Lower lobe of right lung (tissue), 2 donors: Measurements from ENCODE around the gene ARID1B. TPM values are rescaled to one million over a fixed set of nuclear protein-coding genes. Genes with fewer than 3 reads are reported as not detected.

Experiments
- ATAC-seq, 2 donors: fragments of 200-7000 bp; cut with Tn5 transposase; one replicate each; pipeline ENCODE4 v1.9.1; 2020 to 2022; ENCODE audit warnings: mild to moderate bottlenecking in 2 of 2, moderate library complexity in 2 of 2
- DNase-seq: peaks from one replicate; pipeline ENCODE4 v3.0.0-alpha.2; 2020
- H3K27ac ChIP-seq: fragments of 200-600 bp; one replicate; pipeline ENCODE4 v1.8.0; 2022
- H3K27me3 ChIP-seq: fragments of 200-600 bp; one replicate; pipeline ENCODE4 v1.8.0; 2022; ENCODE audit warnings: low read depth
- H3K36me3 ChIP-seq: fragments of 200-600 bp; one replicate; pipeline ENCODE4 v1.8.0; 2022; ENCODE audit warnings: mild to moderate bottlenecking
- H3K4me1 ChIP-seq: fragments of 200-600 bp; one replicate; pipeline ENCODE4 v1.8.0; 2022
- H3K4me3 ChIP-seq: fragments of 200-600 bp; one replicate; pipeline ENCODE4 v1.8.0; 2022; ENCODE audit warnings: mild to moderate bottlenecking
- H3K9me3 ChIP-seq: fragments of 200-600 bp; one replicate; pipeline ENCODE4 v1.8.0; 2022
- CTCF ChIP-seq: fragments of 200-600 bp; IDR thresholded peaks from one replicate; pipeline ENCODE4 v1.8.0; 2022; ENCODE audit warnings: antibody characterized with exemption, mild to moderate bottlenecking
- intact Hi-C: fragments of 100-400 bp; cut with DNase I; formaldehyde crosslinking; loops from one replicate; pipeline ENCODE4 v1.11.0; 2022
- total RNA-seq: library from RNA; stranded (reverse); fragmentation: NEBNext Ultra II Directional; extraction: Animal tissue kit (Norgen Biotek cat#: 25700); gene quantifications from one replicate; pipeline ENCODE4 v1.2.1, GENCODE V29; 2021
- donor health status: DM: no; HTN: yes; CAD: no; lungs with severe emphysema.

Gene ARID1B
- total RNA-seq, 1 donor from 2014 or later, result 95.5 TPM

GRCh38 chr6:157095569-157095968 is 318.4 kb downstream of the ARID1B start:
- no peak for TF ChIP-seq CTCF
- Histone ChIP-seq H3K27me3 (no peaks in the 10 kb centered on the region), H3K4me1 (peaks cover 50% of the 10 kb centered on the region), H3K9me3 (no peaks in the 10 kb centered on the region), H3K4me3 (no peak overlapping the region), H3K27ac (peak overlapping the region; percentile 40), H3K36me3 (no peaks in the 10 kb centered on the region)
- intact Hi-C loops, result no loop called here
- ATAC-seq, result no peak
- no peak for DNase-seq

GRCh38 chr6:157096105-157096504 is 318.9 kb downstream of the ARID1B start:
- intact Hi-C loops, result no loop called here
- ATAC-seq, result no peak
- no peaks in the 10 kb centered on the region for H3K27me3 ChIP-seq
- no peak overlapping the region for H3K4me3 ChIP-seq
- DNase-seq, result no peak
- H3K36me3 ChIP-seq, result no peaks in the 10 kb centered on the region
- H3K27ac ChIP-seq, result peak overlapping the region; percentile 40
- peaks cover 53% of the 10 kb centered on the region for H3K4me1 ChIP-seq
- TF ChIP-seq CTCF, result no peak
- no peaks in the 10 kb centered on the region for H3K9me3 ChIP-seq

GRCh38 chr6:157096522-157096921 is 319.3 kb downstream of the ARID1B start:
- peak; percentile 93 for ATAC-seq
- DNase-seq, result peak; percentile 73
- no peaks in the 10 kb centered on the region for H3K9me3 ChIP-seq
- no peaks in the 10 kb centered on the region for H3K27me3 ChIP-seq
- no peaks in the 10 kb centered on the region for H3K36me3 ChIP-seq
- H3K4me3 ChIP-seq, result no peak overlapping the region
- H3K27ac ChIP-seq, result peak overlapping the region; percentile 58
- peaks cover 53% of the 10 kb centered on the region for H3K4me1 ChIP-seq
- TF ChIP-seq CTCF, result no peak
- intact Hi-C loops, result no loop called here

- peak overlapping the region; percentile 32 for H3K27ac ChIP-seq
- TF ChIP-seq CTCF, result no peak
- DNase-seq, result no peak
- ATAC-seq, result peak in 1 of 2 donors; percentile 35
- no peaks in the 10 kb centered on the region for H3K27me3 ChIP-seq
- H3K4me1 ChIP-seq, result peaks cover 46% of the 10 kb centered on the region
- intact Hi-C loops, result no loop called here
- H3K4me3 ChIP-seq, result no peak overlapping the region
- no peaks in the 10 kb centered on the region for H3K36me3 ChIP-seq
- H3K9me3 ChIP-seq, result no peaks in the 10 kb centered on the region
Measured at GRCh38 chr6:157097255-157097955, 320.2 kb downstream of the ARID1B start.

GRCh38 chr6:157098999-157099398 is 321.8 kb downstream of the ARID1B start:
- intact Hi-C loops, result no loop called here
- H3K4me3 ChIP-seq, result no peak overlapping the region
- H3K36me3 ChIP-seq, result no peaks in the 10 kb centered on the region
- no peaks in the 10 kb centered on the region for H3K9me3 ChIP-seq
- H3K27ac ChIP-seq, result no peak overlapping the region
- peaks cover 35% of the 10 kb centered on the region for H3K4me1 ChIP-seq
- ATAC-seq (no peak), DNase-seq (no peak)
- TF ChIP-seq CTCF, result no peak
- no peaks in the 10 kb centered on the region for H3K27me3 ChIP-seq
